HG03460 (cell line): ENCODE results near the gene ESRRG.
"Not testable (repeated sequence)": the region's sequence is repeated elsewhere in the genome, so short reads cannot be mapped to it uniquely, and the experiment has no call there.

Experiments
- ATAC-seq: cut with Tn5 transposase; IDR thresholded peaks from one replicate; pipeline ENCODE4 v1.9.1; 2021; ENCODE audit not compliant: unreplicated experiment

Gene ESRRG

GRCh38 chr1:216705676-216706075, 17.6 kb downstream of the ESRRG start:
- ATAC-seq, result no peak

GRCh38 chr1:216704065-216704464, 19.2 kb downstream of the ESRRG start:
- ATAC-seq, result not testable (repeated sequence)

- peak; percentile 79 for ATAC-seq
Measured at GRCh38 chr1:216702170-216702569, 21.1 kb downstream of the ESRRG start.

DNA sequence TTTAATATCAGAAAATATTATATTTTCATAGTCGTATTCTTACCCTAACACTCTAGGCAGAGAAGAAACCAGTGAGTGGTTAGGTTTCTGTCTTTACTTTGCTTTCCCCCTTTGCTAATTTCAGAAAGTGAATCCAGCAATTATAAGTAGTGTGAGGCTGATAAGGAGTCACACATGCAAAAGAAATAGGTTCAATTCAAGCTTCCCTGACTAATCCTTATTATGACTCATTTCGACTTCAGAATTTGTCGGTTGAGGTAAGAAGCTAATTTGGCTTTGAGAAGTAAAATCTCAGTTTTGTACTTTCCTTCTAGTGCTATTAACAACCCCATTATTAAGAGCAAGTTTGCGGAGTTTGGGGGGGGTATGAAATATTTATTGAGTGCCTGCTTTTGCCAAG, 22.4 kb downstream of the ESRRG start:
- no peak for ATAC-seq

- no peak for ATAC-seq
Measured at GRCh38 chr1:216691710-216692109, 31.5 kb downstream of the ESRRG start.

DNA sequence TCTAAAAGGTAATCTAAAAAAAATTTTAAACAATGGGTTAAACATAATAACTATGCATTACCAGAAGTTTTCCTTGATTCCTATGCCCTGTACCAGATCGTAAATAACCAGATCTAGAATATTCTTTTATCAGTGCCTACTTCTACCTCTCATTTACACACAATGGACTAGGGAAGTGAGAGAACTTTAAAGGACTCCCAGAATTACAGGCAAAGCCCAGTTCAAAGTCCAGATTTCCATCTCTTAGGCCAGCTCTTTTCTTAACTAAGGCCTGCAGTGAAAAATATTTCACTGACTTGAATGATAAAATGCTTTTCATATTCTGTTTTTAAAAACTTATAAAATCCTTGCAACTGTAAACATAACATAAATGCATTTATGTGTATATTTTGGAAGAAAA, 32.6 kb downstream of the ESRRG start:
- ATAC-seq, result no peak

DNA sequence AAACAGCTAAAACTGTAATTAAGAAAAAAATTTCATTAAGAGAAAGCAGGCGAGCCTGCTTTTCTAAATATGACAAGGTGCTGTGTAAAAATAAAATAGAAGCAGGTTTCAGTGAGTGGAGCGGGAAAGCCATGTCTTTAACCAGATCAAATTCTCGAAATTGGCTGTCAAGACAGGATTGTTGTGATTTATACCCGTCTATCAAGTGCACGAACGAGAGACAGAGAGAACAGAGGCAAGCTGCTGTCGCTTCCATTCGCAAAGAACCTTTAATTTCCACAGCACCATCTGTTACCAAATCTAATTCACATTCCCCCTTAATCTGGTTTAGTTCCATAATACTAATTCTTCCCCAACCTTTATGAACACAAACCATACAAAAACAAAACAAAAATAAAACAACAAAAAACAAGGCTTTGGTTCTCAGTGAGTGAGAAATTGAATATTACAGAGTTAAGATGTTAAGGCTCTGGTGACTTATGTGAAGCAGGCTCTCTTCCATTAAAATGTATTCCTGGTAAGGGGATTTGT, 35.0 kb downstream of the ESRRG start:
- ATAC-seq, result no peak

GRCh38 chr1:216686860-216687766, 36.1 kb downstream of the ESRRG start:
- ATAC-seq, result no peak

GRCh38 chr1:216682752-216683151, 40.5 kb downstream of the ESRRG start:
- no peak for ATAC-seq

DNA sequence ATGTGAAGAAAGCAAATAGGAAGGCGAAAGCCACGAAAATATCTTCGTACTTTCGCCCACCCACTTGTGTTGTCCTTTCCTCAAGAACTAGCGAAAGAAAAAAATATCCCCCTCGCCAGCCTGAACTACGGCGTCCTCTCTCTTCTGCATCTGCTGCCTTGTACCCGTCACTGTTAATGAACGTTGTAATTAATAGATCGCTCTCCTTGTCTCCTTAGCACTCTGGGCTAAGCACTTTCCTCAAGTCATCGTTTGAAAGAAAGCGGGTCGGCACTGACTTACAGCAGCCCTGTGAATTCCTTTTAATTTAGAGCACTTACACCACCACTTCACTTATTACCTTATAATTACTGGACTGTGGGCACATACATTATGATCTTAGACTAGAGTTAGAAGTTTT, 44.1 kb downstream of the ESRRG start:
- no peak for ATAC-seq

DNA sequence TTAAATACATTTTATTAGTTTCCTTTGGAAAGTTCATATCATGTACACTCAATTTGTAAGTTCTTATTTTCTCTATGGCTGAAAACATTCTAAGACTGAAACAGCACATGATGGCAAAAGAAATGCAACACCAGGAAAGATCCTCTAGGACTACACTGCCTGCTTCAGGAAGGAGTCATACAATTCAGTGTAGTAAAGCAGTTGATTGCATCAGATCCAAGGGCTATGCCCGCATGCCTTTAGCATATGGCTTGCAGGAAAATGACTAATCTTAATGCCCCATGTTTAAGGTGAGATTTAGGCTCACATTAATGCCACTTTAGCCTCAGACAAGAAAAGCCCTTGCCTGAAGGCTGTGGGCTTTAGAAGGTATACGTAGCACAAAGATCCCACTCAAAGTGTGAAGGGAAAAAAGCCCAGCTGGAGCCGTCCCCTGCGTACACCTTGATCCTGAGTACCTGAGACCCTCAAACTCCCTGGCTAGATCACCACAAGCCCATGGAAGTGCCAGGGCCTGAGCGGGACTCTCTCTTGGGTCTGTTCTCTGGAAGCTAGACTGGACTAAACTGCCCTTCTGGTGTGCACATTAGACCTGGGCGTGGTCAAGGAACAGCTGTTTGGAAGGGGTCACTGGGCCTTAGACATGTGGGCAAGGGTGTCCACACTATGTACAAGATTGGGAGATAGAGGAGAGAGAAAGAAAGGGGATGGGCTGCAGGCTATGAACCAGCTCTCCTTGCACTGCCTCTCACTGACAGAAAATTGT, 52.9 kb downstream of the ESRRG start:
- ATAC-seq, result no peak

GRCh38 chr1:216666441-216666840, 56.8 kb downstream of the ESRRG start:
- no peak for ATAC-seq

DNA sequence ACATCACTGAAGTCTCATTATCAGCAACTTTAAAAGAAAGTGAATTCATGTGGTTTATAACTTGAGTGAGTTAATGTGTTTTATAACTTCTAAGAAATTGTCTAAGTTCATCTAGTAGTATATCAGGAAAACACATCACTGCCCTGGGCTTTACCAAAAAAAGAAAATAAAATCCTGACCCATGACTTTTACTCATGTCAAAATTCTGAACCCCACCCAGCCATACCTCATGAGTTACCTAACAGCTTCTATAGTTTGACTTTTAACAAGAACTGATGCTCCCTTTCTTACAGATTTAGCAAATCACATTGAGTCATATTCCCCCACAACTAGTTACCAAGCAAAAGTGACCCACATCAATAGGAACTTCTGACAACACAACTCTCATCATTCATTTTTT, 57.4 kb downstream of the ESRRG start:
- no peak for ATAC-seq

- no peak for ATAC-seq
Measured at GRCh38 chr1:216665406-216665805, 57.8 kb downstream of the ESRRG start.

DNA sequence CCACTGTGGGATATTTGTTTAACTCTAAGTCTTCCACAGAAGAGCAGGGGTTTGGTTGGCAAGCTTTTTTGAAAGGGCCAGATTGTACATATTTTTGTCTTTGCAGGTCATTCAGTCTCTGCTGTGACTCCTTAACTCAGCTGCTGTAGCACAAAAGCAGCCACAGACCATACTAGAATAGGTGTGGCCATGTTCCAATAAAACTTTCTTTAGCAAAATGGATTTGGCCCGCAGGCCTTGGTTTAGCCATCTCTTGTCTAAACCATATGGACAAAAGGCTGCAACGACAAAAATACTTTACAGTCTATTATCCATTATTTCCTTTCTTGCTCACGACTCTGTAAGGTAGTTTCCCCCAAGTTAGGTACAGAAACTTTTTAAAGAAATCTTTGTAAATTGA, 60.5 kb downstream of the ESRRG start:
- no peak for ATAC-seq

DNA sequence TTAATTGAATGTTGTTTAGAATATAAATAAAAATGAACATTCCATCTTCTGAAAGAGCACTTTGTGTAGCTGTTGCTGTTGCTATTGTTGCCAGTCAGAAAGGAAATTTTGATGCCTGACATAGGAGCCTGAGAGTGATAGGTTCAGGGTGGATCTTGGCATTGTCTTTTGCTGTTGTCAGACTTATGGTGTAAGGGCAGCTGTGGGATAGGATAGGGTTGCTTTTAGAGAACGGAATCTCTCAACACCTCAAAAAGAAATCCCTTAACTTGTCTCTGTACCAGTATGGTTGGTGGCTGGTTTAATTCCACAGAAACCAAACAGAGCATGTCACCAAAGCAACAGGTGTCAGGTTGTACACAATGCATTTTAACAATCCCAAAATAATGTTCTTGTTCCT, 62.7 kb downstream of the ESRRG start:
- ATAC-seq, result no peak

GRCh38 chr1:216653001-216653400, 70.2 kb downstream of the ESRRG start:
- no peak for ATAC-seq

DNA sequence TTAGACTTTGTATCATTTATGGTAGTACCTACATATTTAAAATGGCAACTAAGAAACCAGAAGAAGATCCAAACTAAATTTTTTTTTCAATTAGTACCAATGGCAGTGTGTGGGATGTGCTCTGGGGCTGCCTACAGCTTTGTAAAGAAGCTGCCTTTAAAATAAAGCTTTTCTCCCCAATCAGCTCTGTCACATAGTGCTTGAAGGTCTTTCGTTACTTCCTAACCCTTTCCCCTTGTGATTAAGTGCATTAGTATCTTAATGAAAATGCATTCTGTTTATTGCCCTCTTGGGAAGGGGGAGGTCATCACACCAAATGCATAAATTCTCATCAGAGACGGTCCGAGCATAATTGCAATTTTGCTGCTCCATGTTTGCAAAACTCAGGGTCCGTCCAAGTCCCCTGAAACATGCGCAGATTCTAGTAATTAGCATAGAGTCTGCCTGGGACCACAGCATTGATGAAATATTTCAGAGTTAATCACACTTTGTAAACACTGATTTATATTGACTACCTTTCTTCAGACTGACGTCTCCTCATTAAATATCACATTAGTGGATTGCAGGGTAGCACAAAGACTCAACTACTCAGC, 71.3 kb downstream of the ESRRG start:
- no peak for ATAC-seq

- no peak for ATAC-seq
Measured at GRCh38 chr1:216643176-216643575, 80.1 kb downstream of the ESRRG start.

GRCh38 chr1:216641669-216642460, 81.4 kb downstream of the ESRRG start:
- no peak for ATAC-seq

- no peak for ATAC-seq
Measured at GRCh38 chr1:216640100-216640499, 83.1 kb downstream of the ESRRG start.
